Retina (tissue), 1 donor: ENCODE measurements around the gene AMN.

ENCODE experiments used
- DNase-seq: peaks from one replicate; pipeline ENCODE4 v3.0.0-alpha.2; 2016

The AMN gene

DNA sequence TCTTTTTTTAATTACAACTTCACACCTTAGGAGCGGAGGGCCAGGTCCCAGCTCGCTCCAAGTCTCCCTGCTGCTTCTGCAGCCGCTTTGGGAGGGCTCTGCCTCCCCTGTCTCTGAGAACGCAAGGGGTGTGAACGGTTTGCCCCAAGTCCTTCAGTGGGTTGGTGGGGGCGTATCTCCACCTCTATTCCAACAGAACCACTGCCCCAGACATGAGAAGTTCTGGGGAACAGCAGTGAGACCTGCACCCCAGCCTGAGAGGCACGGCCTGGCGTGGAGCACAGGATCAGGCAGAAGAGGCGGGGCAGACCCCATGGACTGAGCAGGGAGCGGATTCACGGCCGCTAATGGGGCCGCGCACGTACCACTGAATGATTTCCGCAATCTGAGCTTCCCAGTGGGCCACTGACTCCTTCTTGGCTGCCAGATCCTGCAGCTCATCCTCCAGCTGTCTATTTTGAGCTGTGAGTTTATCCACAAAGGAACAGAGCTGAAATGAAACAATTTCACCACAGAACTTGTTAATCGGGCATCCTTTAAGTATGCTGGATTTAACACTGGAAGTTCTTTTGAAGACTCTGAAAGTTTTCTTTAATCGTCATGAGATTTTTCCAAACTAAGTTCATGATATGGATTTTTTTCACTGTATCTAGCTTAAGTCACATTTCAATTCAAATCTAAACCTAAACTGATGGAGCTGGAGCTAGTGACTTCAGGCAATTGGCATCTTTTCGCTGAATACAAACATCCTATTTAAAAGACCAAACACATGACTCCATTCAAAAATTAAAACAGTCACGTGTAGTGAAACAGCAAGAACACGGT is 44.4 kb downstream of the AMN start:
- no peak for DNase-seq

DNA sequence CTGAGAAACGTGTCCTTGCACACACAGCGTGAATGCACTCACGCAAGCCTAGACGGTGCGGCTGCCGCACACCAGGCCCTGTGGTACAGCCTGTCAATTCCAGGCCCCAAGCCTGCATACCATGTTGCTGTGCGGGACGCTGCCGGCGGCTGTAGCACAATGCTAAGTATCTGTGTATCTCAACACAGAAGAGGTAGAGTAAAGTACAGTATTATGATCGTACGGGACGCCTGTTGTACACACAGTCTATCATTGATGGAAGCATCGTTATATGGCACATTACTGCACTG is 45.0 kb downstream of the AMN start:
- no peak for DNase-seq

DNA sequence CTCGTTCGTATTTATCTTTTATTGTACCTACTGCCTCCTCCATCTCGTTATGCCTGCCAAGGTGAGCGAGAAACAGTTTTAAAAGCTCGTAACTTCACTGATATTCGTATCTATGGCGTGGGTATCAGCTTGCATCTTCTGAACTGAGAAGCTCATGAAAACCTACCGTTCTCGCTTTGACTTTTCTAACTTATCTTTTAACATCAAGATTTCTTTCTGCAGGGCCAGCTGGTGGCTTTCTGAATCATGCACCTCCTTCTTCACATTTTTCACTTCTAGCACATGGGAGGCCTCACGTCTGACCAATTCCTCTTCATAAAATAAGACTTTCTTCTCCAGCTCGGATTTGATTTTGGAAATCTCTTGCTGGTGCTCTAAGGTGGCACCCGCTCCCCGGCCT is 45.8 kb downstream of the AMN start:
- DNase-seq, result no peak

DNA sequence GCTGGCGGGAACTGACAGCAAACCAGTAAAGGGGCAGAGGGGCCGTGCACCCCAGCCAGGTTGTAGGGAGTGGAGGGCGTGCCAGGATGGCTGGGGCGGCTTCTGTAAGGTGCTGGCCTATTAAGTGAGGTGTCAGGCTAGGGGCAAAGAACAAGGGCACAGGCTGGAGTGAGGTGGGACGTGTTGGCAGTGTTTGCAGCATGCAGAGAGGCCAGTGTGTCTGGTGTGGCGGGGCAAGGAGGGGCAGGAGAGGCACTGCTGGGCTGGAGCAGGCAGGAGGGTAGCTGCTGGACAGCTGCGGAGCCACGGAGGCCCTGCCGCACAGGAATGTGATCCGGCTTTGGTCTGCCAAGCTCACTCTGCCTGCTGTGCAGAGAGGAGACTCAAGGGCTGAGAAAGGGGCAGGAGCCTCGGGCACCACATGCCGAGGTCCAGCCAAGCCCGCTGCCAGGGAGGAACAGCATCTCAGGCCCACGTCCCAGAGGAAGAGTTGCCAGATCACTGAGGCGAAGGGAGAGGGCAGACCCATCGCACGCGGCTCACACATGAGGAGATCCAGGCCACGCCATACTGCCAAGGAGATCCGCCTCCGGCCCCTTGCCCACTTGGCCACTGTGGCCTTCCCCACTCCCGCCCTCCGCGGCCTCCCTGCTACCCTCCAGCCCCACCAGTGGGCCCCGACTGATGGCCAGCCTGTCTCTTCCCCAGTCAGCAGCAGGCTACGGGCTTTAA is 46.8 kb downstream of the AMN start:
- DNase-seq, result no peak

DNA sequence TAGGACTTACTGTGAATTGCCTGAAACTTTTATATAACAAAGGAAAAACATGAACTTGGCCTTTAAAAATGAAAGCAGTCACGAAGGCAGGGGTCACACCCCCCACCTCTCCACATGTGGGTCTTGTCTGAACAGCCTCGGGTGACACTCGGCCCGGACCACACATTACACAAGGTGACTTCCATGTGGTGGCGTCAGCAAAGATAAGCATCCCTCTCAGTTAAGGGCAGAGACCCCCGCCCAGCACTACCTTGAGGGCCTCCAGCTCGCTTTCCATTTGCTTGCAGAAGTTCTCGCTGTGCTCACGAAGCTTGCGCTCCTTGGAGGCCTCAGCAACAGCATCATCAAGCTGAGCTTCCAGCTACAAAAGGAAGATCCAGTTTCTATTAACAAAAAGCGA is 47.4 kb downstream of the AMN start:
- no peak for DNase-seq

DNA sequence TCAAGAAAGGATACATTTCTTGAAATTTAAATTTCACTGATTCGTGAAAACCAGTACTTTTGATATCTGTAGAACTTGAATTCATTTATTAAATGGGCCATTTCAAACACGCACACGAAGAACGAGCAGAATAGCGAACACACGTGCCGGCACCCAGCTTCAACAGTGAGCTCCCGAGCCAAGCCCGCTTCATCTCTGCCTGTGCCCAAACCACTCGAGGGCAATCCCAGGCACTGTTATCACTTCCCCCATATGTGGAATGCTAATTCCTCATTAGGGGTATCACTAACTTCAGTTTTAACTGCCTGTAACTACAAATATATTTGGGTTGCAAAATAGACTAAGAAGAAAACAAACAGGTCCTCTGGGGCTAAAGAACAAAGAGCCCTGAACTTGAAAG is 48.0 kb downstream of the AMN start:
- no peak for DNase-seq

DNA sequence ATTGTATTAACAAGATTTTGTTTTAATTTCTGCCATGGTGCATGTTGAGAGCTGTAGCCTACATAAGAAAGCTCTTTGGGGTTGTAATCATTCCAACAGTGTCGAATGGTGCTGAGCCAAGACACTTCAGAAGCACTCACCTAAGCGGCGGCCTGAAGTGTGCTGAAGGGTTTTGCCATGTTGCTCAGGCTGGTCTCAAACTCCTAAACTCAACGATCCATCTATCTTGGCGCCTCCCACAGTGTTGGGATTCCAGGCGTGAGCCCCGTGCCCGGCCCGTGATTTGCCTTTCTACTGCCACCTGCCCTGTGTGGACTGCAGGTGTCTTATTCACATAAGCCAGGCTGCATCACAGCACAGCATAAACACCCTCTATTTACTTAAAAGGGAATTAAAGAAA is 48.9 kb downstream of the AMN start:
- no peak for DNase-seq

DNA sequence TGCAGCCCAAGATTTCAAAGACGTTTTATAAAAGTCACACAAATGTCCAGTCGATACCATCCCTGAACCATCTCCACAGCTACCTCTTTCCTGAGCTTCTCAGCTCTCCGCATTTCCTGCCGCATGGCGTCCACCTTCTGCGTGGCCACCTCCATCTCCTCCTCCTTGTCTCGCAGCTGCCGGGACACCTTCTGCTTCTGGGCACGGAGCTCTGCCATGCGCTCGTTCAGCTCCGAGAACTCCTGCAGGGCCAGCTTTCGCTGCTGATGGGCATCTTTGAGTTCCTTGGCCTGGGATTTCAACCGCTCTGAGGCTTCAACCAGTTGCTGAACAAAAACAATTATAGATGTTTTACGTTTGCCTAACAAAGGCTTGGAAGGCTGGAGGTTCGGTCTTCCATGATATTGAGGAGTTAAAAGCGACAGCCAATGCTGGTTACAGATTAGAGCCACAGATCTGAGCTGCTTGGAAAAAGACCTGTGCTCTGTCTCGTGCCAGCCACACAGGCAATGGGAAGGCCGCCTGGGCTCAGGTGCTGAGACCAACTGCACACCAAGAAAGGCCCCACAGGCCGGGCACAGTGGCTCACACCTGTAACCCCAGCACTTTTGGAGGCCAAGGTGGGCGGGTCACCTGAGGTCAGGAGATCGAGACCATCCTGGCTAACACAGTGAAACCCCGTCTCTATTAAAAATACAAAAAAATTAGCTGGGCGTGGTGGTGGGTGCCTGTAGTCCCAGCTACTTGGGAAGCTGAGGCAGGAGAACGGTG is 49.6 kb downstream of the AMN start:
- DNase-seq, result no peak

DNA sequence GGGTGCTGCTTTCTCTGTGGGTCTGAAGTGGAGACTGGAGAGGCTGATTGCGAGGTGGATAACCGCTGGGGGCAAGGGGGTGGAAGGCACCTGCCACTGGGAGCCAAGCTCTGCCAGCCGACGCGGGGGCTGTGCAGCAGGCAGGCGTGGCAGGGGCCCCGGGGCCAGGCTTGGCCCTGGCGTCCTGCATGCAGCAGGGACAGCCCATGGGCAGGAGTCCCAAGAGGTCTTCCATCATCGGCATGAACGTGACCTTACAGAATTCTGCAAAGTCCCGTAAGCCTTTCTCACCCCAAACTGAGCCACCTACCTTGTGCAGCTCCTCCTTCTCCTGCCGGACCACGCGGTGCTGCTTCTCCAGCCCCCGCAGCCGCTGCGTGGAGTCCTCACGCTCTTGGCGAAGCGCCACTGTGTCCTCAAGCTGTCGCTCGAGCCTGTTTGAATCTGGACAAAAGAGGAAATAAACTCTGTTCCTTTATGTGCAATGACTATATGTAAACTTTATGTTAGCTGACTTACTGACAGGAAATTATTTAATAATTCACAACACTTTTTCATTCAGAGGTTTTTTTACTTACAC is 51.3 kb downstream of the AMN start:
- DNase-seq, result no peak

DNA sequence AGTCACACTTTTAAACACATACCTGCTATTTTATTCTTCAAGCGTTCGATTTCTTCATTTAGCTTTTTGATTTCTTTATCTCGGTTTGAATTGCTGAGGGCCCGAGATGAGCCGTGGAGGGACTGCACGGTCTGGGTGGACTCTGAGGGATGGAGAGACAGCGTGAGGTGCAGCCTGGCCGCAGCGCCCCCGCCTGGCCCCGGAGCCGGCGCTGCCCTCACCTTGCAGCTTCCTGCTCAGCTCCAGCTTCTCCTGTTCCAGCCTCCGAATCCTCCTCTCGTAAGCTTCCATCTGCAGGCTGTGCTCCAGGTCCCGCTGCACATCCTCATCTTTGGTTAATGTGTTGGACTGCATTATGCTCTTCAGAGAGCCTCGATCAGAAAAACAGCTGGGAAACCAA is 53.2 kb downstream of the AMN start:
- DNase-seq, result no peak

DNA sequence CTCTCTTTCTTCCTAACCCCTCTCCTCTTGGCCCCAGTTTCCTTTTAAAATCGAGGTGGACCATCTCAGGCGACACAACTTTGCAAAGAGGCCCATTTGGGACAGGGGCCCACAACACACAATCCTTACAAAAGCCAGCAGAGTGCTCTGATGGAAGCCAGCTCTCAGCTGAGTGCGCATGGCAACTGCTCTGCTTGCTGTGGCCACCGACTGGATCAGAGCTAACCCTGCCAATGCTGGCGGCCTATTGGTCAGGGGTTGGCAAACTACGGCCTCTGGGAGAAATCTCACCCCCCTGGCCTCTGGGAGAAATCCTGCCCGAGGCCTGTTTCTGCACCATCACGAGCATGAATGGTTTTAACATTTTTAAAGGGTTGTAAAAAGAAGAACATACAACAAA is 55.0 kb downstream of the AMN start:
- no peak for DNase-seq

DNA sequence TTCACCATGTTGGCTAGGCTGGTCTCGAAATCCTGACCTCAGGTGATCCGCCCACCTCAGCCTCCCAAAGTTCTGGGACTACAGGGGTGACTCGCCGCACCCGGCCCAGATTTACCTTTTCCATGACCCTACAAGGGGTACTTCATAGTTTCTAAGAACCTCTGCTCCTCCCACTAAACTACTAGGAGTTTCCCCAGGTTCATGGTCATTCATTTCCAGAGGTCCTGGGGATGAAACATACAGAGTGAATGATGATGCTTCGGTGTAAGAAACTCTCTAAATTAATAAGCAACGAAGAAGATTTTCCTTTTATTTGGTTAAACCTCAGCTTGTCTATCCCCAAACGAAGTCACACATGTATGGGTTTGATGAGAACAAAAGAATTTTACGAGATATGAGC is 56.9 kb downstream of the AMN start:
- no peak for DNase-seq

DNA sequence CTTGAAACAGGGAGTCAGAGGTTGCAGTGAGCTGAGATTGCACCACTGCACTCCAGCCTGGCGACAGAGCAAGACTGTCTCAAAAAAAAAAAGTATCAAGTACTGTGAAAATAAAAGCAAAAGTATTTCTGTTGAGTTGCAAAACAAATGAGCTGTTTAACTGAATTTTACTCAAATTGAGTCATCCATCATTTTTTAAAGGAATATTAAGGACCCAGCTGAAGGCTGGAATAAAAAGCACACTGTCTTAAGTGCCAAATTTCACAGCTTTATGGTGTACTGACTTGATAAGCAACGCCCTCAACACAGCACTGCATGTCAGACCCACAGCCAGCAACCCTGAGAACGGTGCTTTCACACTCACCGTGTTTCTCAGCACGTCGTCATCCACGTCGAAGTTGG is 57.9 kb downstream of the AMN start:
- no peak for DNase-seq
